ENCODE results near the gene RAD51B.
"Not testable (repeated sequence)": the region's sequence is repeated elsewhere in the genome, so short reads cannot be mapped to it uniquely, and the experiment has no call there.

RAD51B gene

GRCh38 chr14:68112442-68112841 is 292.9 kb downstream of the RAD51B start:
- DNase-seq (ENCODE audit: low spot score) = no peak

GRCh38 chr14:68113343-68113930 is 293.9 kb downstream of the RAD51B start:
- no peak for DNase-seq (ENCODE audit: low spot score)

- DNase-seq (ENCODE audit: low spot score) = not testable (repeated sequence)
Observed at GRCh38 chr14:68115952-68116351, 296.4 kb downstream of the RAD51B start.

GRCh38 chr14:68122651-68123050 is 303.1 kb downstream of the RAD51B start:
- no peak for DNase-seq (ENCODE audit: low spot score)

- DNase-seq (ENCODE audit: low spot score) = no peak
Observed at GRCh38 chr14:68124050-68124449, 304.5 kb downstream of the RAD51B start.

GRCh38 chr14:68124979-68125731 is 305.6 kb downstream of the RAD51B start:
- DNase-seq (ENCODE audit: low spot score) = no peak

- DNase-seq (ENCODE audit: low spot score) = no peak
Observed at GRCh38 chr14:68127166-68127565, 307.6 kb downstream of the RAD51B start.

GRCh38 chr14:68131907-68132306 is 312.3 kb downstream of the RAD51B start:
- DNase-seq (ENCODE audit: low spot score) = no peak

- no peak for DNase-seq (ENCODE audit: low spot score)
Observed at GRCh38 chr14:68132563-68133121, 313.1 kb downstream of the RAD51B start.

- no peak for DNase-seq (ENCODE audit: low spot score)
Observed at GRCh38 chr14:68133856-68134255, 314.3 kb downstream of the RAD51B start.

- no peak for DNase-seq (ENCODE audit: low spot score)
Observed at GRCh38 chr14:68135028-68135427, 315.4 kb downstream of the RAD51B start.

GRCh38 chr14:68135566-68135965 is 316.0 kb downstream of the RAD51B start:
- no peak for DNase-seq (ENCODE audit: low spot score)

GRCh38 chr14:68137704-68138619 is 318.4 kb downstream of the RAD51B start:
- DNase-seq (ENCODE audit: low spot score) = no peak

- no peak for DNase-seq (ENCODE audit: low spot score)
Observed at GRCh38 chr14:68139431-68140075, 320.0 kb downstream of the RAD51B start.

- DNase-seq (ENCODE audit: low spot score) = no peak
Observed at GRCh38 chr14:68140076-68140741, 320.6 kb downstream of the RAD51B start.

GRCh38 chr14:68140806-68141205 is 321.2 kb downstream of the RAD51B start:
- DNase-seq (ENCODE audit: low spot score) = no peak

- no peak for DNase-seq (ENCODE audit: low spot score)
Observed at GRCh38 chr14:68141281-68142088, 321.9 kb downstream of the RAD51B start.

GRCh38 chr14:68143341-68143841 is 323.8 kb downstream of the RAD51B start:
- no peak for DNase-seq (ENCODE audit: low spot score)

- DNase-seq (ENCODE audit: low spot score) = no peak
Observed at GRCh38 chr14:68144051-68144681, 324.6 kb downstream of the RAD51B start.

- no peak for DNase-seq (ENCODE audit: low spot score)
Observed at GRCh38 chr14:68145036-68145435, 325.5 kb downstream of the RAD51B start.

Measured in CD4-positive, alpha-beta T cell treated with Interleukin-6 at 100 ng/mL for 8 hours (primary cell).